LNCaP clone FGC (cell line): ENCODE results near the gene UGT1A8.

Experiments used
- DNase-seq: peaks from one replicate; pipeline ENCODE4 v3.0.0-alpha.2; 2011; ENCODE audit warnings: low read depth
- H3K4me3 ChIP-seq: 2 replicates; pipeline ENCODE4 v1.5.1; 2011; ENCODE audit warnings: mild to moderate bottlenecking, low read depth, low read length, control low read depth
- TF ChIP-seq, protein P1 (sequence below): IDR thresholded peaks from 2 replicates; pipeline ENCODE4 v1.5.1; 2012; ENCODE audit warnings: mild to moderate bottlenecking; ENCODE audit not compliant: control insufficient read depth, insufficient read depth; ENCODE audit errors: extremely low read depth

The UGT1A8 gene

DNA sequence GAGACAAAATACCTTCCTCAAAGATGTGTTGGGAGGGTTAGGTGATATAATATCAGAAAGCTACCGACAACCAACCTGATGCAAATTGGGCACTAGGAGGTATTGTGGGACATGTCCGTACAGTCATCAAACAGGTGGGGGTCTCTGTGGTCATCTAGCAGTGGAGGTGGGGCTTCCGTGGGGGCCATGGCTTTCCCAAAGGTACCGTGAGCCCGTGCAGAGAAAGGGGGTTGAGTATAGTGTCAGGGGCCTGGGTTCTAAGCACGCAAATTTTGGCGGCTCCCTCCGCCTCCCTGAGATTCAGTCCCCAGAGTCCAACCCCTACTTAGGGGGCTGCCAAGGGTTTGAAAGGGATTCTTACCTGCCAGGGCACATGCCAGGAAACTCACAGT lies 204.3 kb downstream of the UGT1A8 start:
- TF ChIP-seq, protein P1, sequence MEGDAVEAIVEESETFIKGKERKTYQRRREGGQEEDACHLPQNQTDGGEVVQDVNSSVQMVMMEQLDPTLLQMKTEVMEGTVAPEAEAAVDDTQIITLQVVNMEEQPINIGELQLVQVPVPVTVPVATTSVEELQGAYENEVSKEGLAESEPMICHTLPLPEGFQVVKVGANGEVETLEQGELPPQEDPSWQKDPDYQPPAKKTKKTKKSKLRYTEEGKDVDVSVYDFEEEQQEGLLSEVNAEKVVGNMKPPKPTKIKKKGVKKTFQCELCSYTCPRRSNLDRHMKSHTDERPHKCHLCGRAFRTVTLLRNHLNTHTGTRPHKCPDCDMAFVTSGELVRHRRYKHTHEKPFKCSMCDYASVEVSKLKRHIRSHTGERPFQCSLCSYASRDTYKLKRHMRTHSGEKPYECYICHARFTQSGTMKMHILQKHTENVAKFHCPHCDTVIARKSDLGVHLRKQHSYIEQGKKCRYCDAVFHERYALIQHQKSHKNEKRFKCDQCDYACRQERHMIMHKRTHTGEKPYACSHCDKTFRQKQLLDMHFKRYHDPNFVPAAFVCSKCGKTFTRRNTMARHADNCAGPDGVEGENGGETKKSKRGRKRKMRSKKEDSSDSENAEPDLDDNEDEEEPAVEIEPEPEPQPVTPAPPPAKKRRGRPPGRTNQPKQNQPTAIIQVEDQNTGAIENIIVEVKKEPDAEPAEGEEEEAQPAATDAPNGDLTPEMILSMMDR = no peak
- H3K4me3 ChIP-seq = no peak overlapping the region
- DNase-seq = no peak

DNA sequence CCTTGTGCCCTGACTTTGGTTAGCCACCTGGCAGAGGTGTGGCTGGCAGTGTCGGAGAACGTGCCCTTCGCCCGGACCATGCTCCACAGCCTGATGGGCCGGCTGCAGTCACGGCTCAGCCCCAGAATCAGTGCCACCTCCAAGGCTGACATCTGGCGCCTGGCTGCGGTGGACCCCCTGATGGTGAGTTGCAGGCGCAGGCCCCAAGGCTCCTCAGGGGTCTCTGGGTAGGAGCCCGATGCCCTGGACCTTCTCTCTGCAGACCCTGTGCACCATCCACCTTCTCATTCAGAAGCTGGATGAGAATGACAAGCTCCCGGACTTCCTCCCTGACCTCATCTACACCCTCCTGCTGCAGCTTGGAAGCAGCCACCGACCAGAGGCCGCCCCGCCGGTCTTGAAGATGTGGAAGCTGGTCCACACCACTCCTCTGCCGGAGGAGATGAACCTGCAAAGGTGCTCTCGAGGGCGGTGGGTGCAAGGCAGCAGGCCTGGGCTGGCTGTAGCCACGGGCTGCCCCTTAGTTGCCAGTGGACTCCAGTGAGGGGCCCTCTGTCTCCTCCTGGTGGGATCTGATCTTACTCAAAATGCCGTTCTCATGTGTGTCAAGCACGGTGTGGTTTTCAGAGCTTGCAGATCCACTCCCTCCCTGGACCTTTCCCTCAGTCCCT lies 204.8 kb downstream of the UGT1A8 start:
- no peak for DNase-seq
- TF ChIP-seq, protein P1 = no peak
- no peak overlapping the region for H3K4me3 ChIP-seq
